H1 (cell line): ENCODE measurements around the gene EMID1.

Source experiments
- TF ChIP-seq, protein P1 (sequence below): IDR thresholded peaks from 2 replicates; pipeline ENCODE4 v1.6.1; 2012; ENCODE audit warnings: inconsistent platforms
- TF ChIP-seq, protein P2 (sequence below), 3 experiments: IDR thresholded peaks; 1 replicate in 2 of 3; 2 replicates in 1 of 3; pipeline versions ENCODE4 v1.5.1 to v1.6.1; 2011; ENCODE audit warnings: low read length in 3 of 3, mild to moderate bottlenecking in 3 of 3, inconsistent platforms in 2 of 3, low read depth in 1 of 3, moderate library complexity in 1 of 3; ENCODE audit not compliant: insufficient read depth in 1 of 3; ENCODE audit errors: control extremely low read depth in 1 of 3

DNA sequence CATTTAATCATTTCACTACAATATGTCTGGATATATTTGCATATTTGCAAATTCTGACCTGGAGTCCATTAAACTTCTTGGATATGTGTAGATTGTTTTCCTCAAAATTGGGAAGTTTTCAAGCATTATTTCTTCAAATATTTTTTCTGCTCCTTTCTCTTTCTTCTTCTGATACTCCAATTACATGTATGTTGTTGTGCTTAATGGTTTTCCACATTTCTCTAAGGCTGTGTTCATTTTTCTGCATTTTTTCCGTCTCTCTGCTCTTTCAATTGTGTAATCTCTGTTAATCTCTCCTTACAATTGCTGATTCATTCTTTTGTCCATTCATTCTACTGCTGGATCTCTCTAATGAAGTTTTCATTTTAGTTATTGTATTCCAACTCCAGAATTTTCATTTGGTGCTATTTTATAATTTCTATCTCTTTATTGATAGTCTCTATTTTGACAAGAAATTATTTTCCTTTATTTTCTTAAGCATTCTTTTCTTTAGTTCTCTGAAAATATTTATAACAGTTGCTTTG lies 30.3 kb upstream of the EMID1 start:
- TF ChIP-seq, protein P1, sequence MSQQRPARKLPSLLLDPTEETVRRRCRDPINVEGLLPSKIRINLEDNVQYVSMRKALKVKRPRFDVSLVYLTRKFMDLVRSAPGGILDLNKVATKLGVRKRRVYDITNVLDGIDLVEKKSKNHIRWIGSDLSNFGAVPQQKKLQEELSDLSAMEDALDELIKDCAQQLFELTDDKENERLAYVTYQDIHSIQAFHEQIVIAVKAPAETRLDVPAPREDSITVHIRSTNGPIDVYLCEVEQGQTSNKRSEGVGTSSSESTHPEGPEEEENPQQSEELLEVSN: no peak
- TF ChIP-seq, protein P2, sequence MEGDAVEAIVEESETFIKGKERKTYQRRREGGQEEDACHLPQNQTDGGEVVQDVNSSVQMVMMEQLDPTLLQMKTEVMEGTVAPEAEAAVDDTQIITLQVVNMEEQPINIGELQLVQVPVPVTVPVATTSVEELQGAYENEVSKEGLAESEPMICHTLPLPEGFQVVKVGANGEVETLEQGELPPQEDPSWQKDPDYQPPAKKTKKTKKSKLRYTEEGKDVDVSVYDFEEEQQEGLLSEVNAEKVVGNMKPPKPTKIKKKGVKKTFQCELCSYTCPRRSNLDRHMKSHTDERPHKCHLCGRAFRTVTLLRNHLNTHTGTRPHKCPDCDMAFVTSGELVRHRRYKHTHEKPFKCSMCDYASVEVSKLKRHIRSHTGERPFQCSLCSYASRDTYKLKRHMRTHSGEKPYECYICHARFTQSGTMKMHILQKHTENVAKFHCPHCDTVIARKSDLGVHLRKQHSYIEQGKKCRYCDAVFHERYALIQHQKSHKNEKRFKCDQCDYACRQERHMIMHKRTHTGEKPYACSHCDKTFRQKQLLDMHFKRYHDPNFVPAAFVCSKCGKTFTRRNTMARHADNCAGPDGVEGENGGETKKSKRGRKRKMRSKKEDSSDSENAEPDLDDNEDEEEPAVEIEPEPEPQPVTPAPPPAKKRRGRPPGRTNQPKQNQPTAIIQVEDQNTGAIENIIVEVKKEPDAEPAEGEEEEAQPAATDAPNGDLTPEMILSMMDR (IDR thresholded peaks at IDR 0.05; ENCODE audit: control extremely low read depth in 1 of 3, insufficient read depth in 1 of 3, low read depth in 1 of 3, low read length in 3 of 3): no peak
